ENCODE measurements around the gene SEMA5A.

Gene SEMA5A

GRCh38 chr5:9058666-9059065 is 487.2 kb downstream of the SEMA5A start:
- no peak for DNase-seq (ENCODE audit: low read depth in 2 of 2)

- DNase-seq (ENCODE audit: low read depth in 2 of 2): no peak
Measured at GRCh38 chr5:9058161-9058560, 487.7 kb downstream of the SEMA5A start.

GRCh38 chr5:9057406-9058000 is 488.4 kb downstream of the SEMA5A start:
- DNase-seq (ENCODE audit: low read depth in 2 of 2): no peak

GRCh38 chr5:9056046-9056445 is 489.8 kb downstream of the SEMA5A start:
- no peak for DNase-seq (ENCODE audit: low read depth in 2 of 2)

GRCh38 chr5:9054821-9055589 is 490.9 kb downstream of the SEMA5A start:
- DNase-seq (ENCODE audit: low read depth in 2 of 2): no peak

GRCh38 chr5:9054322-9054721 is 491.6 kb downstream of the SEMA5A start:
- no peak for DNase-seq (ENCODE audit: low read depth in 2 of 2)

DNA sequence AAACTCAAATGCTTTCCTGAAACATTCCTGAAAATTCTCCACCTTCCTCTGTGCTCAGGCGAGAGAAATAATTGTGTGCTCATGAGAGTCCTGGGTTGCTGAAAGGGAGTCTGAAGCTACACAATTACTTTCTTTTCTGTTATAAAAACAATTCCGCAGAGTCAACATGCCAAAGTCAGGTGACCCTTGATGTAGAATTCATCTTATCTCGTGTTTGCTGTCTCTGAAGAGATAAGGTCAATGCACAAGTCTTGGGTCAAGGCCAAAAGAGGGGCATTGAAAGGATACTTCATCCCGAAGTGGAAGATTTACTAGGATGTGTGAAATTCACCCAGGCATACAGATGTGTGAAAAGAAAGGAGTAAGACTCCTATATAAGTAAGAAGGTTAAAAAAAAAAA is 493.5 kb downstream of the SEMA5A start:
- no peak for DNase-seq (ENCODE audit: low read depth in 2 of 2)

GRCh38 chr5:9051779-9052178 is 494.1 kb downstream of the SEMA5A start:
- no peak for DNase-seq (ENCODE audit: low read depth in 2 of 2)

- DNase-seq (ENCODE audit: low read depth in 2 of 2): no peak
Measured at GRCh38 chr5:9047932-9048331, 497.9 kb downstream of the SEMA5A start.

DNA sequence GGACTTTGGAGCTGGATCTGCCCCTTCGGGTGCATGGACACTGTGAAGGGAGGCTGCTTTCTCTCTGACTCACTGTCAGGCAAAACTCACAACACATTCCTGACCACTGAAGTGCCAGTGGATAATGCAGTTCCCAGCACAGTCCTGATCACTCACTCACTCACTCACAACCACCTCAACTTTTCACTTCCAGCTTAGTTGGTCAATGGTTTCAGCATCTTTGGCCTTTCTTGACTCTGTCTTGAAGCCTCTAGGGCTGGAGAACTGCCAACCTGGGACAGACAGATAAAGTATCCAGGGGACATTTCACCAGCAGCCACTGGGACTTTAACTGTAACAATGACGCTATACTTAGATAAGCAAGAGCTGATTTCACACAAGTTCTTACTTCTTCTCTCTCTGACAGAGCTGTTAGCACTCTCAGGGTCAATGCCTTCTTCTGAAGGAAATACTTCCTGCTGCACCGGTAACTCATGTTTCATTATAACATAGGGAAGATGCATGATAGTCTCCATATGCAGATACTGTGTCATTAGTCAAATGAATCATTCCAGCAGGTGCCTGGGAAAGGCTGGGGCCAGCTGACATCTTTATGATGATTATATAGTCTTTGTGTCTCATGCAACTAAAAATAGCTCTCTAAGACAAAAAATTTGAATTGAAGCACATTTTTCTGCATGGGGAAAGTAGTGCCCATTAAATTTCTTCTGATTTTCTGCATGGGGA is 499.0 kb downstream of the SEMA5A start:
- DNase-seq (ENCODE audit: low read depth in 2 of 2): no peak

- no peak for DNase-seq (ENCODE audit: low read depth in 2 of 2)
Measured at GRCh38 chr5:9045946-9046345, 499.9 kb downstream of the SEMA5A start.

DNA sequence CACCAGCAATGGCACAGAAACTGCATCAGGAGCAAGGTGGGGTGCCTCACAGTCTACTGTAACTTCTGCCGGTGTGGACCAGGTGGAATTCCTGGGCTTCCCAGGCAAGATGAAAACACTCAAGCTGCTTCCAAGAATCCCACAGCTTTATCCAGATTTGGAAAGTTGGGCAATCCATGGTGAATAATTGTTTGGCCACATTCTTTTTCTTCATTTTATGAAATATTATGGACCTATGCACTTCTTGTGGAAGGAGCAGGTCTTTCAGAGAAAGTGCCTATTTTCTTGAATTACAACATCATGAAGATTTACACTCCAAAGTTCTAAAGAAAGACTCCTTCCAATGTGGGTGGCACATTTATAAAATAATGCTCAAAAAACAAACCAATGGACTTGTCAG is 503.6 kb downstream of the SEMA5A start:
- no peak for DNase-seq (ENCODE audit: low read depth in 2 of 2)

GRCh38 chr5:9040475-9040874 is 505.4 kb downstream of the SEMA5A start:
- DNase-seq (ENCODE audit: low read depth in 2 of 2): no peak

- no peak for DNase-seq (ENCODE audit: low read depth in 2 of 2)
Measured at GRCh38 chr5:9037048-9037447, 508.8 kb downstream of the SEMA5A start.

- DNase-seq (ENCODE audit: low read depth in 2 of 2): no peak
Measured at GRCh38 chr5:9035346-9035745, 510.5 kb downstream of the SEMA5A start.

GRCh38 chr5:9034649-9035048 is 511.2 kb downstream of the SEMA5A start:
- DNase-seq (ENCODE audit: low read depth in 2 of 2): no peak

DNA sequence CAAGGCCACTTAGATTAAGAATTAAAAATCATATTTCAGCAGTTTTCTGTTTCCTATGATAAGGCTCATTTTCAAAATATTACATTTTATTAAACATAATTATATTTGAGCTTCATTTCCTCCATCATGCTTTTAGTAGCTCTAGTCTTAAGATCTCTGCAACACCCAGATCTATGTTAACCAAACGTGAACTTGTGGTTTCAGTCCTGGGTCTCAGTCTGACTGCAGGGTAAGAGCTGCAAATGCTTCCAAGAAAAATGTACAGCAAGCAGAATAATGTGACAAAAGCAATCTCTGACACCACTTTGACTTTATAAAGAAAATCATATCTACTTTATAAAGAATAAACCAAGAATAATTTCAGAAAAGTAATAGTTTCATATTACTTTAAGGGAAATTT is 512.4 kb downstream of the SEMA5A start:
- no peak for DNase-seq (ENCODE audit: low read depth in 2 of 2)

- no peak for DNase-seq (ENCODE audit: low read depth in 2 of 2)
Measured at GRCh38 chr5:9025942-9026341, 519.9 kb downstream of the SEMA5A start.

- no peak for DNase-seq (ENCODE audit: low read depth in 2 of 2)
Measured at GRCh38 chr5:9020996-9021395, 524.9 kb downstream of the SEMA5A start.

DNA sequence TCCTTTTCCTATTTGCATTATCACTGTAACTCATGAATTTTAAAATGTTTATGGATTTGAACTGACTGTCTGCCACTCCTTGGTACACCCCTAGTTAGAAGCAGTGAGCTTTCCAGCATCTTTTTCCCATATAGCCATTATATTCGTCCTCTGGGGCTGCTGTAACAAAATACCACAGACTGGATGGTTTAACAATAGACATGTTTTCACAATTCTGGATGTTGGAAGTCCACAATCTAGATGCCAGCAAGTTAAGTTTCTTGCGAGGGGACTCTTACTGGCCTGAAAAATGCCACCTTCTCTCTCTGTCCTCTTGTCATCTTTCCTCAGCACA is 530.0 kb downstream of the SEMA5A start:
- DNase-seq (ENCODE audit: low read depth in 2 of 2): no peak

- DNase-seq (ENCODE audit: low read depth in 2 of 2): no peak
Measured at GRCh38 chr5:9015260-9015936, 530.5 kb downstream of the SEMA5A start.

- no peak for DNase-seq (ENCODE audit: low read depth in 2 of 2)
Measured at GRCh38 chr5:9013147-9013546, 532.7 kb downstream of the SEMA5A start.

Measured in stimulated activated CD8-positive, alpha-beta memory T cell treated with anti-CD3 and anti-CD28 coated beads, Interleukin-15, amount 100 ng/mL, for 4 hours (primary cell).